ENCODE data around the gene MICU2. TPM values are rescaled to one million over a fixed set of nuclear protein-coding genes. Genes with fewer than 3 reads are reported as not detected.

MICU2 gene
- total and polyA plus RNA-seq, 11 donors, result 50.4 to 144 (median 59.8) TPM

DNA sequence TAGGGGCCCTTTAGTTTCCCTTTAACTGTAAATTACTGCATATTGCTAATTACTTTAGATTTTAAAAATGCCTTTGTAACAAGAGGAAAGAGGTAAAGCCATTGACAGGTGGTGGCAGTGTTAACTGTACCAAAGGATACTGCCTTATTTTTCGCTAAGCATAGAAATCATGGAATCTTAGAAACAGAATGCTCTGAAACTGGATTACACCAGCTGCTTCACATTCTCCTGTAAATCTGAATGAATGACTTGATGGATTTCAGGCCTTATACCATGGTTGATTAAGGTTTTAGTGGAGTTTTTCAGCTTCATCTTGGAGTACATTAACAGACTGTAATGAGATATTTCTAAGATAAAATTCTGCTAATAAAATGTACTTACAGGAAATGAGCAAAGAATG is 25.2 kb downstream of the MICU2 start:
- TF ChIP-seq, protein P1, sequence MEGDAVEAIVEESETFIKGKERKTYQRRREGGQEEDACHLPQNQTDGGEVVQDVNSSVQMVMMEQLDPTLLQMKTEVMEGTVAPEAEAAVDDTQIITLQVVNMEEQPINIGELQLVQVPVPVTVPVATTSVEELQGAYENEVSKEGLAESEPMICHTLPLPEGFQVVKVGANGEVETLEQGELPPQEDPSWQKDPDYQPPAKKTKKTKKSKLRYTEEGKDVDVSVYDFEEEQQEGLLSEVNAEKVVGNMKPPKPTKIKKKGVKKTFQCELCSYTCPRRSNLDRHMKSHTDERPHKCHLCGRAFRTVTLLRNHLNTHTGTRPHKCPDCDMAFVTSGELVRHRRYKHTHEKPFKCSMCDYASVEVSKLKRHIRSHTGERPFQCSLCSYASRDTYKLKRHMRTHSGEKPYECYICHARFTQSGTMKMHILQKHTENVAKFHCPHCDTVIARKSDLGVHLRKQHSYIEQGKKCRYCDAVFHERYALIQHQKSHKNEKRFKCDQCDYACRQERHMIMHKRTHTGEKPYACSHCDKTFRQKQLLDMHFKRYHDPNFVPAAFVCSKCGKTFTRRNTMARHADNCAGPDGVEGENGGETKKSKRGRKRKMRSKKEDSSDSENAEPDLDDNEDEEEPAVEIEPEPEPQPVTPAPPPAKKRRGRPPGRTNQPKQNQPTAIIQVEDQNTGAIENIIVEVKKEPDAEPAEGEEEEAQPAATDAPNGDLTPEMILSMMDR (IDR thresholded peaks at IDR 0.05), result no peak
- no peak for TF ChIP-seq POLR2A (IDR thresholded peaks at IDR 0.05)
- Histone ChIP-seq H3K4me3 (no peak overlapping the region), H3K27ac (no peak overlapping the region), H3K36me3 (no peaks in the 10 kb centered on the region), H3K9me3 (peaks cover 0 to 18% (median 2%) of the 10 kb centered on the region in 12 donors), H3K4me1 (peaks cover 0 to 42% (median 0%) of the 10 kb centered on the region in 12 donors), H3K27me3 (no peaks in the 10 kb centered on the region)
- intact Hi-C loops (cut with DNase I), result no loop called here
- WGBS, 4 donors, result 50 to 97% (median 51%) methylated on average over 1 of the region's 1 CpG
- no peak for DNase-seq
- ATAC-seq, result no peak

DNA sequence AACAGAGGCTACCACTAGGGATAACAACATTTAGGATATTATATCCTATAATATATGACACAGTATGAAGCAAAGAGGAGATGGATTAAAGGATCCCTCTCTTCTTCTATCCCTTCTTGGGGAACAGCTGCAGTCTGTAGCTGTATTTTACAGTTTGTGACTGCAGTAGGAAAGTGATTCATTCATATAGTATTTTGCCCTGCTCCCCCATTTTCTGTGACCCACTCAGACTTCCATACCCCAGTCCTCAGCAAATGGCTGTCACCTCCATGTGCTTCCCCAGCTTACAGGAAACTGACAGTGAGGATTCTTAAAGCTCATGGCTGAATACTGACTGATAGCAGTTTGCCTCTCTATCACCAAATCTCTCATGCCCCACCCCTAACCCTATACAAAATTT is 27.5 kb downstream of the MICU2 start:
- Histone ChIP-seq H3K27me3 (no peaks in the 10 kb centered on the region), H3K27ac (no peak overlapping the region), H3K36me3 (no peaks in the 10 kb centered on the region), H3K9me3 (no peaks in the 10 kb centered on the region), H3K4me3 (no peak overlapping the region), H3K4me1 (peaks cover 0 to 42% (median 0%) of the 10 kb centered on the region in 12 donors)
- intact Hi-C loops (cut with DNase I), result no loop called here
- ATAC-seq (no peak), DNase-seq (no peak)
- TF ChIP-seq, protein P1 (IDR thresholded peaks at IDR 0.05), result no peak
- TF ChIP-seq POLR2A (IDR thresholded peaks at IDR 0.05), result no peak

DNA sequence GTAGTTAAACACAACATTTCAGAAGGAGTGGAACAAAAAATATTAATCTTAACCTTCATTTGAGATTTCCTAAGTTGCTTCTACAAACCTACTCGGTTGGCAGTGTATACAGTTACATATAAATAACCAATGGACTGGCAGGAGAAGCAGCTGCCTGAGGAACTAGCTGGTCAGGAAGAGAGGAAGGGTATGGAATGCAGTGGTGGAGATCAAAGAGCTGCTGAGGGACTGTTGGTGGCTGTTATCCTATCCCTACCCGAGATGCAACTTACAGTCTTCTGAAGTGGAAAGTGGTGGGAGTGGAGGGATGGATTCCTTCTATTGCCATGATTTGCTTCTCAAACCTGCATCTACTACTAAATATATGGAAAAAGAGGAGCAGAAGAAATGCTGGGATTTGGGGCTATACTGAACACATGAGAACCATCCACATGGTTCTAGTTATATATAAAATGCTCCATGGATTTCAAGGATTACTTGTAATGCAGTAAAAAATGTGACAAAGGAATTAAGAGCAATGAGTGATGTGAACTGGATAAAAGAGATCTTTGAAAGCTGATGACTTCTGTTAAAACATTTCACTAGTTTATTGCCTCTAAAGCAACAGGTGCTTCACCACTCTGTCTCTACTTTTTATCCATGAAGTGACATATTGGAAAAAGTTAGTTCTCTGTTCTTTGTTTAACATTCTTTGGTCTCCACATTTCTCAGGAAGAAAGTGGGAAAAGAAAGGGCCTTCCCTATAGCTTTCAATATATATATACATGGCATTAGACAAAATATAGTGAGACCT is 29.9 kb downstream of the MICU2 start:
- no peaks in the 10 kb centered on the region for H3K36me3 ChIP-seq
- no peak for TF ChIP-seq POLR2A (IDR thresholded peaks at IDR 0.05)
- TF ChIP-seq, protein P1 (IDR thresholded peaks at IDR 0.05), result no peak
- no peak overlapping the region for H3K4me3 ChIP-seq
- 59 to 75% (median 66%) methylated on average over 2 of the region's 2 CpGs for WGBS, 4 donors
- intact Hi-C loops (cut with DNase I), result no loop called here
- no peaks in the 10 kb centered on the region for H3K9me3 ChIP-seq
- no peak for ATAC-seq
- H3K27ac ChIP-seq, result no peak overlapping the region
- peaks cover 0 to 21% (median 0%) of the 10 kb centered on the region in 12 donors for H3K4me1 ChIP-seq
- H3K27me3 ChIP-seq, result no peaks in the 10 kb centered on the region
- no peak for DNase-seq

DNA sequence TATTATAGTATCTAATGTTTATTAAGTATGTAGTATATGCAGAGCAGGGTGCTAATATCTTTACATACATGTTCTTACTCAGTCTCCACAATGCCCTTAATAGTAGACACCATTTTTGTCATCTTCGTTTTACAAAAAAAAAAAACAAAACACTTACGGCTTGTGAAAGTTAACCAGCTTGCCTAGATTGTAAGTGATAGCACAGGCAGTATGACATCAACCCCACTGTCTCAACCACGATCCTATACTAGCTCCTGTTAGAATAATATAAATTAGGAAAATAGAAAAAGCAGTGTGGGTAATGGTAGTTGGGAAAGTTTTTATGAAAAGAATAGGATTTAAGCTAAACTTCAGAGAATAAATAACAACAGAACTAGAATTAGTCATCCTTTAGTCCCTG is 34.3 kb downstream of the MICU2 start:
- no peak for DNase-seq
- 92 to 97% (median 94%) methylated on average over 3 of the region's 3 CpGs for WGBS, 4 donors
- Histone ChIP-seq H3K27ac (no peak overlapping the region), H3K4me1 (peaks cover 0 to 7% (median 0%) of the 10 kb centered on the region in 12 donors), H3K4me3 (no peak overlapping the region), H3K36me3 (peaks cover 0 to 22% (median 15%) of the 10 kb centered on the region in 9 donors), H3K27me3 (no peaks in the 10 kb centered on the region), H3K9me3 (no peaks in the 10 kb centered on the region)
- no peak for ATAC-seq
- no peak for TF ChIP-seq POLR2A (IDR thresholded peaks at IDR 0.05)
- TF ChIP-seq, protein P1 (IDR thresholded peaks at IDR 0.05), result no peak
- intact Hi-C loops (cut with DNase I), result no loop called here

Data from heart left ventricle (tissue), 16 donors.